K562 (cell line): ENCODE data around the gene RSPH10B. TPM values are rescaled to one million over a fixed set of nuclear protein-coding genes. Genes with fewer than 3 reads are reported as not detected.
A peak's percentile ranks its signal among the peaks of the same experiment; 100 is the strongest.

ENCODE experiments used
- C11orf30 ChIP-seq: fragments of 450-650 bp; IDR thresholded peaks from 2 replicates; pipeline ENCODE4 v1.6.1; 2016; ENCODE audit warnings: low read depth, mild to moderate bottlenecking
- CBFA2T3 ChIP-seq: fragments of 450-650 bp; IDR thresholded peaks from 2 replicates; pipeline ENCODE4 v1.6.1; 2017
- ELF4 ChIP-seq: fragments of 450-650 bp; formaldehyde crosslinking; IDR thresholded peaks from 2 replicates; pipeline ENCODE4 v1.4.0; 2022; ENCODE audit warnings: missing genetic modification characterization
- ESRRB ChIP-seq: fragments of 250-450 bp; sonication (Bioruptor Pico); IDR thresholded peaks from 2 replicates; pipeline ENCODE4 v1.5.0; 2020; ENCODE audit warnings: mild to moderate bottlenecking, moderate library complexity, borderline replicate concordance
- GTF2A2 ChIP-seq: IDR thresholded peaks from 2 replicates; pipeline ENCODE4 v1.6.1; 2016; ENCODE audit warnings: mild to moderate bottlenecking, missing genetic modification characterization, missing compliant biosample characterization
- HMGN3 ChIP-seq: IDR thresholded peaks from 2 replicates; pipeline ENCODE4 v1.6.1; 2011; ENCODE audit warnings: borderline replicate concordance, low read depth, mild to moderate bottlenecking, mixed read lengths, low read length; ENCODE audit not compliant: insufficient read length; ENCODE audit errors: extremely low read depth
- HNRNPH1 ChIP-seq: fragments of 200-400 bp; formaldehyde crosslinking; optimal IDR thresholded peaks from 2 replicates; pipeline ENCODE3; 2017; ENCODE audit warnings: low read depth, mild to moderate bottlenecking, low read length, moderate library complexity
- KDM4B ChIP-seq, 2 experiments: fragments of 450-650 bp in 1 of 2; sonication (generic) in 1 of 2; IDR thresholded peaks; 2 replicates each; pipeline ENCODE4 v1.6.1; 2016 to 2017; ENCODE audit warnings: borderline replicate concordance in 2 of 2, antibody characterized with exemption in 1 of 2, low read depth in 1 of 2, mild to moderate bottlenecking in 1 of 2
- LARP7 ChIP-seq: fragments of 450-650 bp; IDR thresholded peaks from 2 replicates; pipeline ENCODE4 v1.6.1; 2016
- MEIS2 ChIP-seq: fragments of 450-650 bp; IDR thresholded peaks from 2 replicates; pipeline ENCODE4 v1.6.1; 2014; ENCODE audit warnings: mild to moderate bottlenecking; ENCODE audit not compliant: partially characterized antibody
- MYC ChIP-seq, 2 experiments: fragments of 250-450 bp in 1 of 2; sonication (Bioruptor Pico) in 1 of 2; IDR thresholded peaks; 2 replicates each; pipeline versions ENCODE4 v1.5.1 to v1.6.1; 2012 to 2021; ENCODE audit warnings: low read depth in 2 of 2, borderline replicate concordance in 1 of 2, improper control_type of control experiment in 1 of 2, low read length in 1 of 2, mild to moderate bottlenecking in 1 of 2, moderate library complexity in 1 of 2
- RNF2 ChIP-seq: sonication (generic); IDR thresholded peaks from 2 replicates; pipeline ENCODE4 v1.6.1; 2016
- SNIP1 ChIP-seq: fragments of 450-650 bp; IDR thresholded peaks from 2 replicates; pipeline ENCODE4 v1.7.1; 2017; ENCODE audit warnings: low read depth, mild to moderate bottlenecking
- ZBTB8A ChIP-seq: fragments of 450-650 bp; IDR thresholded peaks from 2 replicates; pipeline ENCODE4 v1.6.1; 2018; ENCODE audit warnings: mild to moderate bottlenecking, moderate library complexity; ENCODE audit not compliant: partially characterized antibody
- ZNF217 ChIP-seq: sonication (generic); formaldehyde crosslinking; IDR thresholded peaks from 2 replicates; pipeline ENCODE4 v1.8.0; 2022; ENCODE audit warnings: mild to moderate bottlenecking, missing genetic modification reagents
- ZNF24 ChIP-seq: fragments of 450-650 bp; IDR thresholded peaks from 2 replicates; pipeline ENCODE4 v1.6.1; 2016
- ZNF699 ChIP-seq: fragments of 250-450 bp; sonication (Bioruptor Pico); IDR thresholded peaks from 2 replicates; pipeline ENCODE4 v1.8.0; 2021; ENCODE audit warnings: mild to moderate bottlenecking, moderate library complexity; ENCODE audit not compliant: insufficient replicate concordance
- ZZZ3 ChIP-seq: fragments of 450-650 bp; IDR thresholded peaks from 2 replicates; pipeline ENCODE4 v1.6.1; 2016; ENCODE audit warnings: antibody characterized with exemption, mild to moderate bottlenecking, moderate library complexity
- polyA plus RNA-seq, 8 experiments: library from polyadenylated mRNA; depleted of rRNA in 4 of 8; stranded (reverse) in 5 of 8; unstranded in 3 of 8; fragments of >200 nt; fragmentation: Nextera tagmentation in 2 of 8; fragmentation: Illumina TruSeq in 1 of 8; extraction: Ambion mirVana in 2 of 8; extraction: Trizol in 1 of 8; gene quantifications; 2 replicates each; pipeline versions ENCODE4 v1.2.1 to v1.2.3, GENCODE V29; 2011 to 2014; ENCODE audit warnings: inconsistent platforms in 1 of 8, missing spikeins in 1 of 8
- total RNA-seq, 7 experiments: library from RNA; depleted of rRNA in 6 of 7; stranded (reverse); fragments of >200 nt in 6 of 7; fragmentation: Illumina TruSeq in 2 of 7; extraction: Trizol in 2 of 7; gene quantifications; 2 replicates each; pipeline versions ENCODE4 v1.2.1 to v1.2.3, GENCODE V29; 2011 to 2021; ENCODE audit warnings: low replicate concordance in 1 of 7
- TF ChIP-seq, protein P1 (sequence below), 2 experiments: fragments of 450-650 bp; IDR thresholded peaks; 2 replicates each; pipeline ENCODE4 v1.6.1; 2018; ENCODE audit warnings: mild to moderate bottlenecking in 2 of 2, low read depth in 1 of 2; ENCODE audit not compliant: partially characterized antibody in 2 of 2
- TF ChIP-seq, protein P2 (sequence below): sonication (generic); formaldehyde crosslinking; IDR thresholded peaks from 2 replicates; pipeline ENCODE4 v1.8.0; 2022; ENCODE audit warnings: mild to moderate bottlenecking, low read depth, missing genetic modification reagents
- TF ChIP-seq, protein P3 (sequence below): fragments of 250-450 bp; sonication (Bioruptor Pico); IDR thresholded peaks from 2 replicates; pipeline ENCODE4 v1.9.0; 2021; ENCODE audit warnings: mild to moderate bottlenecking

Gene RSPH10B
- total and polyA plus RNA-seq, 9 of the 15 experiments (the other 6 are each of a cell fraction or from before 2014, with no cell fraction given): 0.01 to 0.09 TPM; not detected in 7

DNA sequence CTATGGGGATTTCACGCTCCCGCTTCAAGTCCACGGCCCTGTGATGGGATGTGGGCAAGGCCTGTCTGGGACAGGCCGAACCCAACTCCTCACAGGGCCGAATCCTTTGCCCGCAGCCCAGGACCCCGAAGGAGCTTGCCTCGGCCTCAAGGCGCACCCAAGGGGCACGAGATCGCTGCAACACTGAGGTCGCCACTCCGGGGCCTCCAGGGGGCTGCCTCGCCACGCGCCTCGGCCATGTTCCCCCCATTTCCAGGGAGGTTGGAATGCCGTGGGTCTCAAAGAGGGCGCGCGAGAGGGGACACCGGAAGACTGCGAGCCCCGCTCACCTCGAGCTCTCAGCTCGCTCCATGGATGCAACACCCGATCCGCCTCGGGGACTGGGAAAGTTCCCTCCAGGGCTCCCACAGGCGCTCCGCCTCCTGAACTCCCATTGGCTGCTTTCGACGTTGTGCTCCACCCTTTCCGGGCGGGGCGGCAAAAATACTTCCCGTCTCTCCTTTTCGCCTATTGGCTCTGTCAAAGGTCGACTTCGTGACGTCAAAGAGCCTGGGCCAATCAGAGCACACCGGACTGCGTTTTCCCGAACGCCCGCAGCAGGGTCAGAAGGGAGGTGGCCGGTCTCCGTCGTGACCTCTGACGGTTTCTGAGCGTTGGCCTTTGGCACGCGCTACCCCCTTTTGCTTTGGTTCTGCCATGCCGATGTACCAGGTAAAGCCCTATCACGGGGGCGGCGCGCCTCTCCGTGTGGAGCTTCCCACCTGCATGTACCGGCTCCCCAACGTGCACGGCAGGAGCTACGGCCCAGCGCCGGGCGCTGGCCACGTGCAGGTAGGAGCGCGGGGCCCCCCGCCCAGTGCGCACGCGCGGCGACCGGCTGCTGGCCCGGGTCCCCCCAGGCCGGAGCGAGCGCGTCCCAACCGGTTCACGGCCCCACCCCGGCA lies 38.5 kb upstream of the RSPH10B start, which contains the start of the genes AIMP2 and PMS2 (continued):
- TF ChIP-seq HNRNPH1: no peak
- TF ChIP-seq KDM4B (IDR thresholded peaks at IDR 0.05; ENCODE audit: borderline replicate concordance in 2 of 2, low read depth in 1 of 2): 0 out of 4 replicates have a peak, but pooled peaks of 1 of the 2 experiments have one; percentile 23
- peak; percentile 85 for TF ChIP-seq RNF2
- TF ChIP-seq ZNF217 (CRISPR knock-in tag): no peak
- peak; percentile 55; the same call in 1 of the 2 replicates for TF ChIP-seq SNIP1
- no peak for TF ChIP-seq ESRRB (CRISPR knock-in tag)
- no peak for TF ChIP-seq LARP7
- TF ChIP-seq, protein P1, sequence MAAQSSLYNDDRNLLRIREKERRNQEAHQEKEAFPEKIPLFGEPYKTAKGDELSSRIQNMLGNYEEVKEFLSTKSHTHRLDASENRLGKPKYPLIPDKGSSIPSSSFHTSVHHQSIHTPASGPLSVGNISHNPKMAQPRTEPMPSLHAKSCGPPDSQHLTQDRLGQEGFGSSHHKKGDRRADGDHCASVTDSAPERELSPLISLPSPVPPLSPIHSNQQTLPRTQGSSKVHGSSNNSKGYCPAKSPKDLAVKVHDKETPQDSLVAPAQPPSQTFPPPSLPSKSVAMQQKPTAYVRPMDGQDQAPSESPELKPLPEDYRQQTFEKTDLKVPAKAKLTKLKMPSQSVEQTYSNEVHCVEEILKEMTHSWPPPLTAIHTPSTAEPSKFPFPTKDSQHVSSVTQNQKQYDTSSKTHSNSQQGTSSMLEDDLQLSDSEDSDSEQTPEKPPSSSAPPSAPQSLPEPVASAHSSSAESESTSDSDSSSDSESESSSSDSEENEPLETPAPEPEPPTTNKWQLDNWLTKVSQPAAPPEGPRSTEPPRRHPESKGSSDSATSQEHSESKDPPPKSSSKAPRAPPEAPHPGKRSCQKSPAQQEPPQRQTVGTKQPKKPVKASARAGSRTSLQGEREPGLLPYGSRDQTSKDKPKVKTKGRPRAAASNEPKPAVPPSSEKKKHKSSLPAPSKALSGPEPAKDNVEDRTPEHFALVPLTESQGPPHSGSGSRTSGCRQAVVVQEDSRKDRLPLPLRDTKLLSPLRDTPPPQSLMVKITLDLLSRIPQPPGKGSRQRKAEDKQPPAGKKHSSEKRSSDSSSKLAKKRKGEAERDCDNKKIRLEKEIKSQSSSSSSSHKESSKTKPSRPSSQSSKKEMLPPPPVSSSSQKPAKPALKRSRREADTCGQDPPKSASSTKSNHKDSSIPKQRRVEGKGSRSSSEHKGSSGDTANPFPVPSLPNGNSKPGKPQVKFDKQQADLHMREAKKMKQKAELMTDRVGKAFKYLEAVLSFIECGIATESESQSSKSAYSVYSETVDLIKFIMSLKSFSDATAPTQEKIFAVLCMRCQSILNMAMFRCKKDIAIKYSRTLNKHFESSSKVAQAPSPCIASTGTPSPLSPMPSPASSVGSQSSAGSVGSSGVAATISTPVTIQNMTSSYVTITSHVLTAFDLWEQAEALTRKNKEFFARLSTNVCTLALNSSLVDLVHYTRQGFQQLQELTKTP (IDR thresholded peaks at IDR 0.05; ENCODE audit: low read depth in 1 of 2, partially characterized antibody in 2 of 2): no peak
- peak; percentile 69 for TF ChIP-seq HMGN3
- no peak for TF ChIP-seq CBFA2T3
- TF ChIP-seq ZNF699 (CRISPR knock-in tag): no peak
- TF ChIP-seq, protein P2, sequence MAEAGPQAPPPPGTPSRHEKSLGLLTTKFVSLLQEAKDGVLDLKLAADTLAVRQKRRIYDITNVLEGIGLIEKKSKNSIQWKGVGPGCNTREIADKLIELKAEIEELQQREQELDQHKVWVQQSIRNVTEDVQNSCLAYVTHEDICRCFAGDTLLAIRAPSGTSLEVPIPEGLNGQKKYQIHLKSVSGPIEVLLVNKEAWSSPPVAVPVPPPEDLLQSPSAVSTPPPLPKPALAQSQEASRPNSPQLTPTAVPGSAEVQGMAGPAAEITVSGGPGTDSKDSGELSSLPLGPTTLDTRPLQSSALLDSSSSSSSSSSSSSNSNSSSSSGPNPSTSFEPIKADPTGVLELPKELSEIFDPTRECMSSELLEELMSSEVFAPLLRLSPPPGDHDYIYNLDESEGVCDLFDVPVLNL (CRISPR knock-in tag): peak; percentile 65; the same call in 1 of the 2 replicates
- no peak for TF ChIP-seq ZNF24
- no peak for TF ChIP-seq GTF2A2 (tag)
- no peak for TF ChIP-seq ZZZ3
- TF ChIP-seq C11orf30: peak; percentile 55
- no peak for TF ChIP-seq ZBTB8A
- TF ChIP-seq, protein P3, sequence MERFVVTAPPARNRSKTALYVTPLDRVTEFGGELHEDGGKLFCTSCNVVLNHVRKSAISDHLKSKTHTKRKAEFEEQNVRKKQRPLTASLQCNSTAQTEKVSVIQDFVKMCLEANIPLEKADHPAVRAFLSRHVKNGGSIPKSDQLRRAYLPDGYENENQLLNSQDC (CRISPR knock-in tag): no peak
- TF ChIP-seq MEIS2: peak; percentile 62
- peak; percentile 100 for TF ChIP-seq MYC (IDR thresholded peaks at IDR 0.05; ENCODE audit: low read depth, low read length)
- peak; percentile 95; the same call in 1 of the 2 replicates for TF ChIP-seq MYC (CRISPR knock-in tag; IDR thresholded peaks at IDR 0.05; ENCODE audit: borderline replicate concordance, low read depth)
- no peak for TF ChIP-seq ELF4 (CRISPR knock-in tag)
